CD14-positive monocyte (primary cell): Measurements from ENCODE around the gene DHX30. TPM values are rescaled to one million over a fixed set of nuclear protein-coding genes. Genes with fewer than 3 reads are reported as not detected.
A peak's percentile ranks its signal among the peaks of the same experiment; 100 is the strongest.

Experiments
- DNase-seq, 3 donors: peaks; one replicate each; pipeline ENCODE4 v3.0.0-alpha.2; 2011 to 2022
- H2AFZ ChIP-seq: 2 replicates; pipeline ENCODE4 v1.6.0; 2012; ENCODE audit warnings: mild to moderate bottlenecking, low read depth, low read length, inconsistent platforms; ENCODE audit not compliant: insufficient read depth, poor library complexity, severe bottlenecking
- H3K27ac ChIP-seq, 2 donors: 1 replicate in 1 of 2; 2 replicates in 1 of 2; pipeline ENCODE4 v1.5.1; 2012 to 2013; ENCODE audit warnings: low read length in 2 of 2, control low read depth in 1 of 2, inconsistent platforms in 1 of 2, low read depth in 1 of 2, mild to moderate bottlenecking in 1 of 2
- H3K27me3 ChIP-seq, 2 donors: one replicate each; pipeline versions ENCODE4 v1.6.0 to v1.6.1; 2011 to 2013; ENCODE audit warnings: low read length in 2 of 2; ENCODE audit not compliant: control insufficient read depth in 2 of 2, insufficient read depth in 2 of 2
- H3K36me3 ChIP-seq, 2 donors: replicated peaks in 1 of 2; 1 replicate in 1 of 2; 2 replicates in 1 of 2; pipeline versions ENCODE4 v1.5.1 to v1.6.1; 2012 to 2013; ENCODE audit warnings: low read length in 2 of 2, control low read depth in 1 of 2, inconsistent platforms in 1 of 2, mild to moderate bottlenecking in 1 of 2; ENCODE audit not compliant: insufficient read depth in 2 of 2, control insufficient read depth in 1 of 2
- H3K4me1 ChIP-seq, 2 donors: 1 replicate in 1 of 2; 2 replicates in 1 of 2; pipeline versions ENCODE4 v1.5.1 to v1.6.1; 2012 to 2013; ENCODE audit warnings: low read length in 2 of 2, control low read depth in 1 of 2, inconsistent platforms in 1 of 2, mild to moderate bottlenecking in 1 of 2, moderate library complexity in 1 of 2; ENCODE audit not compliant: insufficient read depth in 2 of 2, control insufficient read depth in 1 of 2
- H3K4me2 ChIP-seq: replicated peaks from 2 replicates; pipeline ENCODE3; 2012; ENCODE audit warnings: low read length, moderate library complexity, mild to moderate bottlenecking; ENCODE audit not compliant: poor library complexity, severe bottlenecking; ENCODE audit errors: extremely low read depth
- H3K4me3 ChIP-seq, 3 experiments: fragments of 200-600 bp in 1 of 3; sonication (generic) in 1 of 3; replicated peaks in 1 of 3; 1 replicate in 2 of 3; 2 replicates in 1 of 3; pipeline ENCODE4 v1.5.1; 2011 to 2013; ENCODE audit warnings: low read length in 3 of 3, mild to moderate bottlenecking in 3 of 3, control low read depth in 2 of 3, low read depth in 2 of 3, inconsistent platforms in 1 of 3, moderate library complexity in 1 of 3
- H3K79me2 ChIP-seq: 2 replicates; pipeline ENCODE4 v1.6.0; 2012; ENCODE audit warnings: mild to moderate bottlenecking, control low read depth, inconsistent platforms, low read length, moderate library complexity; ENCODE audit not compliant: insufficient read depth
- H3K9ac ChIP-seq: 2 replicates; pipeline ENCODE4 v1.6.0; 2017; ENCODE audit warnings: low read length, mild to moderate bottlenecking; ENCODE audit not compliant: insufficient read depth, poor library complexity, severe bottlenecking
- H3K9me3 ChIP-seq, 2 donors: replicated peaks in 1 of 2; 1 replicate in 1 of 2; 2 replicates in 1 of 2; pipeline versions ENCODE4 v1.5.1 to v1.6.1; 2012 to 2013; ENCODE audit warnings: low read length in 2 of 2, control low read depth in 1 of 2; ENCODE audit not compliant: control insufficient read depth in 1 of 2, insufficient read depth in 1 of 2
- H4K20me1 ChIP-seq: 2 replicates; pipeline ENCODE4 v1.6.0; 2012; ENCODE audit warnings: mild to moderate bottlenecking, low read length, control low read depth, moderate library complexity; ENCODE audit not compliant: insufficient read depth
- H3K27ac Mint-ChIP-seq, 7 donors: one replicate each; pipeline ENCODE4 v1.8.0; 2020; ENCODE audit warnings: mild to moderate bottlenecking in 7 of 7, mixed read lengths in 7 of 7, moderate library complexity in 6 of 7, inconsistent platforms in 2 of 7
- H3K27me3 Mint-ChIP-seq, 3 donors: one replicate each; pipeline ENCODE4 v1.8.0; 2021 to 2022; ENCODE audit warnings: low read depth in 3 of 3, mild to moderate bottlenecking in 3 of 3, mixed read lengths in 3 of 3, moderate library complexity in 3 of 3, inconsistent platforms in 1 of 3
- H3K36me3 Mint-ChIP-seq, 2 donors: one replicate each; pipeline ENCODE4 v1.8.0; 2020; ENCODE audit warnings: mixed read lengths in 2 of 2, inconsistent platforms in 1 of 2, mild to moderate bottlenecking in 1 of 2
- H3K4me1 Mint-ChIP-seq: one replicate; pipeline ENCODE4 v1.8.0; 2020; ENCODE audit warnings: mild to moderate bottlenecking, mixed read lengths
- H3K4me3 Mint-ChIP-seq, 2 donors: one replicate each; pipeline ENCODE4 v1.8.0; 2020; ENCODE audit warnings: mild to moderate bottlenecking in 2 of 2, mixed read lengths in 2 of 2, moderate library complexity in 1 of 2
- H3K9me3 Mint-ChIP-seq, 7 donors: one replicate each; pipeline ENCODE4 v1.8.0; 2020 to 2022; ENCODE audit warnings: mixed read lengths in 7 of 7, mild to moderate bottlenecking in 6 of 7, moderate library complexity in 6 of 7, inconsistent platforms in 2 of 7
- CTCF ChIP-seq: fragments of 200-600 bp; IDR thresholded peaks from one replicate; pipeline ENCODE4 v1.8.0; 2022; ENCODE audit warnings: antibody characterized with exemption, mild to moderate bottlenecking
- WGBS: methylation state at CpG from one replicate; pipeline ENCODE4 v1.1.5; 2013; ENCODE audit warnings: missing lambda C conversion rate; ENCODE audit not compliant: insufficient coverage; 5-methylcytosine and 5-hydroxymethylcytosine counted together
- intact Hi-C, 2 donors: fragments of 100-400 bp; cut with micrococcal nuclease; formaldehyde crosslinking; loops; one replicate each; pipeline versions ENCODE4 v1.15.0 to v1.15.1; 2023
- polyA plus RNA-seq, 3 donors: library from polyadenylated mRNA; depleted of rRNA in 1 of 3; unstranded in 2 of 3; stranded (reverse) in 1 of 3; fragments of 300-500 nt in 2 of 3; fragments of >200 nt in 1 of 3; fragmentation: Illumina TruSeq in 2 of 3; gene quantifications; 1 replicate in 2 of 3; 2 replicates in 1 of 3; pipeline ENCODE4 v1.2.3, GENCODE V29; 2012 to 2021

The DHX30 gene
- polyA plus RNA-seq, 3 donors, result 19.4 to 43.9 (median 20.1) TPM

- Histone ChIP-seq H3K4me3 (no peak overlapping the region), H3K79me2 (no peaks in the 10 kb centered on the region), H3K27ac (peak overlapping the region in 1 of 2 donors; percentile 45), H4K20me1 (peaks cover 4% of the 10 kb centered on the region), H3K27me3 (no peaks in the 10 kb centered on the region), H3K36me3 (peaks cover 77 to 97% of the 10 kb centered on the region in 2 donors), H3K9me3 (no peaks in the 10 kb centered on the region), H2AFZ (no peak overlapping the region), H3K4me2 (no peak overlapping the region), H3K4me1 (no peaks in the 10 kb centered on the region), H3K9ac (no peak overlapping the region)
- no peak for TF ChIP-seq CTCF
- no peak for DNase-seq
- no peak overlapping the region for H3K4me3 Mint-ChIP-seq
- WGBS, result 65% methylated on average over 7 of the region's 14 CpGs
- H3K27me3 Mint-ChIP-seq, result no peaks in the 10 kb centered on the region
- H3K4me1 Mint-ChIP-seq, result peaks cover 3% of the 10 kb centered on the region
- peak overlapping the region in 5 of 7 donors; percentile 26 to 73 (median 65) for H3K27ac Mint-ChIP-seq
- H3K36me3 Mint-ChIP-seq, result peaks cover 74 to 96% of the 10 kb centered on the region in 2 donors
- intact Hi-C loops, result no loop called here
- no peaks in the 10 kb centered on the region for H3K9me3 Mint-ChIP-seq
Measured at GRCh38 chr3:47850564-47851410, 47.8 kb downstream of the DHX30 start.

- H3K4me3 ChIP-seq, result no peak overlapping the region
- Mint-ChIP-seq H3K27me3 (no peaks in the 10 kb centered on the region), H3K9me3 (no peaks in the 10 kb centered on the region), H3K4me3 (no peak overlapping the region), H3K4me1 (peaks cover 3% of the 10 kb centered on the region), H3K36me3 (peaks cover 71 to 96% of the 10 kb centered on the region in 2 donors), H3K27ac (peak overlapping the region in 1 of 7 donors; percentile 53)
- WGBS, result 100% methylated on average over 1 of the region's 12 CpGs
- H2AFZ ChIP-seq, result no peak overlapping the region
- no peaks in the 10 kb centered on the region for H3K9me3 ChIP-seq
- no peaks in the 10 kb centered on the region for H3K79me2 ChIP-seq
- H4K20me1 ChIP-seq, result peaks cover 4% of the 10 kb centered on the region
- H3K4me1 ChIP-seq, result no peaks in the 10 kb centered on the region
- no peak for TF ChIP-seq CTCF
- intact Hi-C loops, result no loop called here
- DNase-seq, result no peak
- peaks cover 73 to 97% of the 10 kb centered on the region in 2 donors for H3K36me3 ChIP-seq
- peak overlapping the region in 1 of 2 donors; percentile 45 for H3K27ac ChIP-seq
- H3K9ac ChIP-seq, result no peak overlapping the region
- H3K27me3 ChIP-seq, result no peaks in the 10 kb centered on the region
- H3K4me2 ChIP-seq, result no peak overlapping the region
Measured at GRCh38 chr3:47851888-47852603, 49.1 kb downstream of the DHX30 start.
